Fibroblast of skin of right biceps (primary cell): ENCODE data around the gene TRHDE.

Source experiments
- DNase-seq: peaks from one replicate; pipeline ENCODE4 v3.0.0-alpha.2; 2013

TRHDE gene

DNA sequence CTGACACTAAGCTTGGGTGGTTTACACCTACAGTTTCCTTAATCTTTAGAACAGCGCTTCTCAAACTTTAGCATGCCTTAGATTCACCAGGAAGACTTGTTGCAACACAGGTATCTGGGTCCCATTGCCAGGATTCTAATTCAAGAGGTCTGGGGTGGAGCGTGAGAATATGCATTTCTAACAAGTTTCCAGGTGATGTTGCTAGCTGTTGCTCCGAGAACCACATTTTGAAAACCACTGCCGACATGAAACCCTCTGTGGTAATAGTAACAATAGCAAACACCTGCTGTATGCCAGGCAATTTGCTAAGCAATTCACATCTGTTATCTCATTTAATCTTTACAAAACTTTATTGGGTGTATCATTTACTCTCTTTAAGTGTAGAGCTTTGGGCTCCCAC, 58.6 kb downstream of the TRHDE start:
- DNase-seq: no peak

DNA sequence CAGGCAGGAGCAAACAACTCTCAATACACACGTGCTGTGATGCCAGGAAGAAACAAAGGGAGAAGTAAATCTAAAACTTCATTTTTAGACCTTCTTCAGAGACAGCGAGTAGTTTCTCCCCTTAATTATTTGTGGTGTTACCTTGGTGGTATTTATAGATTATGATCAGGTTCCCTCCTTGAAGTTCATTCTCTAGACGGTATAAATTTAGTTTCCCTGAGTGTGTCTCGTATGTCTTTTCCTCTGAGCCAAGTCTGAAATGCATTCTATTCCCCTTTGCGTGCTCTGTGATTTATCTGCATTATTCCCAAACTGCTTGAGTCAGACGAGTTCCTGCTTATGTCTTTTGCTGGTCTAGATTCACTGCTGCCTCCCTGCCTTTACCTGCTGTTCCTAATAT, 65.2 kb downstream of the TRHDE start:
- no peak for DNase-seq

DNA sequence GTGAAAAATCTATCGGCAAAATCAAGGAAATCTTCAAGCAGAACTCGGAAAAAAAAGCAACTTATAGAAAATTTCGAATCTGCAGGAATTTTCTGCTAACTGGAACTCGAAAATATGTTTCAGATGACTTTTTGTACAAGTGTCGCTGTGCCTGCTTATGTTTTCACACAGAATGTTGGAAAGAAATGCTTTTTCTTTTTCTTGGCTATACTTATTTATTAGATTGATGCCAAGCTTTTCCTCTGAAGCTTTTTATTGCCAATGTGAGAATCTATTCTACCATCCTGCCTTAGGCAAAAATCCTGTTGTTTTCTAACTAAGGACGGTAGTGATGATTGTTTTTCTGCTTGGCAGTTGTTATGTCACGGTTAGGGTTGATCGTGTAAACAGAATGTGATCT, 65.8 kb downstream of the TRHDE start:
- DNase-seq: no peak

DNA sequence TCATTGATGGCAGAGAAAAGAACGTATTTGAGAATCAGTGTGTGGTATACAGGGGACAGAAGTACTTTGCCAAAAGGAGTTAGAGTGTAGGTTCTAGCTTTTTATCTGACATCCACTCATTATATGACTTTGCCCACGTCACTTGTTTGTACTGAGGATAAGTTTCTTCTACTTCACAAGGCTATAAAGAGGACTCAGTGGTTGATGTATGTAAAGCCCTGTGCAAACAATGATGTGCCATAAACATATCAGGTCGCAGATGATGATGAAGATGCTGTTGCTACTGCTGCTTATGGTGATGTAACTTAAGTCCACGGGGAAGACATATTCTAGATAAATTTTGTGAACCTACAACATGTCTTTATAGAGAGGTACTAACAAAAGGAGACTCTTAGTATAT, 66.3 kb downstream of the TRHDE start:
- no peak for DNase-seq

DNA sequence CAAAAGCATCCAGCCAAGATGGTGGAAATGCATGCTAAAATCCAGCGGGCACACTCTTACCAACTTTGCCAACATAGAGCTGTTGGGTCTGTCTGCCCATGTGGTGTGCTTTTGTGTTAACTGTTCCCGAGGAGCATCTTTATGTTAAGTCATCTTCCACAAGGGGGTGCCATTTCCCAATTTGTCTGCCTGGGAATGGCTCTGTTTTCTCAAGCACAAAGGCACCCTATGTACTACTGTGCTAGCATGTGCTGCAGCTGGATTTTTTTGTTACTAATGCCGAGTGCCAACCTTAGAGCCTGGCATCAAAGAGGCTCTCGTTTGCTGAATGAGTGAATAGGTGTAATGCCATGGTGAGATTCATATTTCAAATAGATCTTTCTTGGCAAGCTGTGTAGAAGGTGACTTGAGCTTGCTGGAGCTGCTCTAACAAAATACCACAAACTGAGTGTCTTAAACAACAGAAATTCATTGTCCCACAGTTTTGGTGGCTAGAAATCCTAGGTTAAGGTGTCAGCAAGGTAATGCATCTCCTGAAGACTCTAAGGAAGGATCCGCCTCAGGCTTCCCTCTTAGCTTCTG, 74.3 kb downstream of the TRHDE start:
- DNase-seq: peak; percentile 72

DNA sequence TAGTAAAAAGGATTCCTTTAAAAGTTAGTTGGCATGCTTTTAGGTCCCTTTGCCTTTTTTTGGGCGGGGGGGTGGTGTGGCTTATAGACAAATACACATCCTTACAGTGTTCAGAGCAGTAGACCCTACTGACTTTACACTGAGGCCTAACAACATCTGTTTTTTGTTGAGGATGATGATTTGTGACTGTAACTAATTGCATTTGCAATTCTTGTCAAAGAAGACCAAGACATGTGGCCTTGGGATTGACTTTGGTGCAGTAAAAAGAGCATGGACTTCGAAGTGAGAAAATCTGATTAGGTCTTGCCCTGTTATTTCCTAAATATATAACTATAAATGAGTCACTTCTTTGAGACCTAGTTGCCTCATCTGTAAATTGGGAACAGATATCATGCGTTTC, 77.3 kb downstream of the TRHDE start:
- no peak for DNase-seq

DNA sequence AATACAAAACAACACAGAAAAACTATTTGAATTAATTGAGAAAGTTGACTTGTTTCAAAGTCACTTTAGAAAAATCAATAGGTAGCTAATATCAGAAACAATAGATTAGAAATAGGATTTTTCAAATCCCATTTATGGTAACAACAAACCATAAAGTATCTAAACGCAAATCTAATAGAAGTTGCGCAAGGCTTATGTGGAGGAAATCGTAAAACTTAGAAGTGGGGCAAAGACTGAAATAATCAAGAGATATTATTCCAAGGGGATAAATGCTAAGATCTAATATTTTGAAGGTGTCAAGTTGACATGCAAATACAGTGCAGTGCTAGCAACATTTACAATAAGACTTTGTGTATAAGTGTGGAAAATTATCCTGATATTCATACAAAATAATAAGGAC, 87.2 kb downstream of the TRHDE start:
- DNase-seq: no peak

DNA sequence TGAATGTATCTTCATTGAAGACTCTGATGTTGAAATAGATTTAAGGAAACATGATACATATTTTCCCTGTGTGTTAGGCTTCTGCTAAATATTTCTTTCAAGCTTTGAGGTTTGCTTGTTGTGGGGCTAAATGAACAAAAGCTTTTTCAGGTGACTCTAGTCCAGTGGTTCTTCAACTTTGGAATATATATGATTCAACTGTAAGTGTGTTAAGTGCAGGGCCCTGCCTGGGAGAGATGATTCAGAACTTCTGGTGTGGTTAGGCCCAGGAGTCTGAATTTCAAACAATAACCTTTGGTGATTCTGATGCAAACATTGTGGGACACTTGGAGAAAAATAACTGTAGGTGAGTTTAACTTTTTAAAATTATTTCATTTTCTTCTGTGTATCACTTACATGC, 93.0 kb downstream of the TRHDE start:
- no peak for DNase-seq

DNA sequence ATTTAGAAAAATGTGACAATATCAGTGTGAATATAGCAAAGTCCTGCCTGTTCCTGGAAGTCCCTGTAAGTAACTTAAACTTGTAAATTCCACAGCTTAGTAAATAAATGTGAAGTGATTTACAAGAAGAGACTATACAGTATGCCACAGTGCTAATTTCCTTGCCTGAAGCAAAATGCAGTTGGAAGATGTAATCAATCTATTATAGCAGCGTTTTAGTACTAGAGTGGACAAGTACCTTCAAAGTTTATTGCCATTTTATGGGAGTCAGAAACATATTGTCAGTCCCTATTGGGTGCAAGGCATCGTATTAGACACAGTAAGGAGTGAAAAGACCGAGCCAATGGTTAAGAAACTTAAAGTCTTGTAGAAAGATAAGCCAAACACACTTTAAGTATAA, 94.1 kb downstream of the TRHDE start:
- DNase-seq: no peak

DNA sequence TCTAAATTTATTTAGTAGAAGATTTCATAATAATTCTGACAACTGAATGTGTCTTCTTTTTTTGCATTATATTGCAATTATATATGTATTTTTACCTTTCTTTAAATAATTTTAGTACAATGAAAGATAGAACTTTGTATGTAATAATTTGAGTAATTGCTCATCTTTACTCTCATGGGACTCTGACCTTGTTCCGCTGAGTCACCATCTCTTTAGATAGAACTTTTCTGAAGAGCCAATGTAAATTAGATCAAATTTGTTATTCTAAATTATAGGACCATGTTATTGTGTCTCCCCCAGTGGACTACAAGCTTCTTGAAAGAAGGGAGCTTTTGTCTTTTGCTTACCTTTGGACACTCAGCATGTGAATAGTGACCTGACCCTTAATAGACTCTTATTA, 96.1 kb downstream of the TRHDE start:
- DNase-seq: no peak

DNA sequence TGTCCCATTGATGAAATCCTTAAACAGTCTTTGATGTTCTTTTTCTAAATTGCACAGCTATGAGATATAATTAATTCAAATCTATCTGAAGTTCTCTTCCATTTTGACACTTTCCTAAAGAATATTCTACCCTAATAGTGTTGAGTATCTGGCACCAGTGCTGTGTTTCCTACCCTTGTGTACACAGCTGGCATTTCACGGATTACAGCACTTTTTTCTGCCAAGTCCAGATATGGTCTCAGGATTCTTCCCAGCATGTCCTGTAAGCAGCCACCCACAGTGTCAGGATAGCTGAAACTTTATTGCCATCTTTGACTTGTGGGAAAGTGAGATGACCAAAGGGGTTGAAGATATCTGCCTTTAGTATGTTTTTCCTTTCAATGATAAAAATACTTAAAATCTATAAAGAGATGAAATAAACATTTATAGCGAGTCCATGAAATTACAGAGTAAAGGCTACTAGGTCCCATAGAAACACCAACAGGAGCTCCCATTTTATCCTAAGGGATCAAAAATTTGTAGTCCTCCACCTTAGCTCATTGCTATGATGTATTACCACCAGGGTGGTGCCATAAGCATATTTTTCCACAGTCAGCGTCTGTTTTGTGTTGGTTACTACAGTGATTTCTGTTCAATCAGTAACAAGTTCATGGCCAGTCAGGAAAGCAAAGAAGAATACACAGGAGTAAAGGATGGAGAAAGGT, 96.7 kb downstream of the TRHDE start:
- no peak for DNase-seq

DNA sequence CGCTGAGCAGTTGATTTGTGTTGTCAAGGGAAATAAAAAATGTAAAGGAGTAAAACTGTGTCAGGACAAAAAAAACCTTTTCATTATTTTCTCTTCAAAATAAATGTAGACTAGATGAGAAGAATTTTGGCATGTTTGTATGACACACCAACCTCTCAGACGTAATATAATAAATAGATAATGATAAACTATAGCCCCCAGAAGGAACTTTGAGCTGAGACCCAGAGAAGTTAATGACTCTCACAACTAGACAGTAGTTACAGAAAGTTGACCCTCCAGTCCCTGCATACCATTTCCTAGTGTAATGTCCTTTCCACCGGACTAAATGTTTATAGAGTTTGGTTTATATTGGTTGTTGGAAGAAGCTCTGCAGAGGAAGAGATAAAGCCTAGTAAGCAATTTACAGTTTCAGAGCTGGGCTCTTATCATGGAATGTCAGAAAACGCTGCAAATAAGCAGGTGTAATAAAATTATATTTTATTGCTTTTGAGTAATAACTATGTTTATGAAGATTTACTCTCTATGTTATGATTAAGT, 97.3 kb downstream of the TRHDE start:
- no peak for DNase-seq

DNA sequence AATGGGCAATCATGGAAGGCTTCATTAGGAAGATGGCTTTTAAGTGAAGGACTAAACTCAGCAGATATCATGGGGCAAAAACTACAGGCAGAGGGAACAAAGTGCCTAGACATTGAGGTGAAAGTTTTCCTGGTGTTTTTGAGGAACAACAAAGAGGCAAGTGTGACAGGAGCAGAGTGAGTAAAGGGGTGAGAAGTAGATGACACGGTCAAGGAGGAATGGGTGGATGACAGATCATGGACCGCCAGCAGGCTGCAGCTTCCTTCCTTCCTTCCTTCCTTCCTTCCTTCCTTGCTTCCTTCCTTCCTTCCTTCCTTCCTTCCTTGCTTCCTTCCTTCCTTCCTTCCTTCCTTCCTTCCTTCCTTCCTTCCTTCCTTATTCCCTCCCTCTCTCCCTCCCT, 108.3 kb downstream of the TRHDE start:
- no peak for DNase-seq

DNA sequence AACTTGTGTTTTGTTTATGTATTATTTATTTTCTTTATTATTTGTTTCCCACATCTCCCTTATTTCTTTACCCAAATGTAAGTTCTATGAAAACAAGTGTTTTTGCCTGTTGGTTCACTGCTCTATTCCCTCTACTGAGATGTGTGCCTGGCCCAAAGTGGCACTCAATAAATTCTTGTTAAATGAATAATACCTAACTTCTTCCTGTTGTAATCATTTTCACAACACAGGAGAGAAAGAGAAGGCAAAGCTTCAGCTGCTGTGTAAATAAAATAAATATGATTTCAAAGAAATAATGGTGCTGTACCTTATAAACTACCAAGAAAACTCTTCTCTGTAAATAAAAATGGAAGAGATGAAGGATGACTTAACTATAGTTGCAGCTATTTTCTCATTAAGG, 116.2 kb downstream of the TRHDE start:
- DNase-seq: no peak

DNA sequence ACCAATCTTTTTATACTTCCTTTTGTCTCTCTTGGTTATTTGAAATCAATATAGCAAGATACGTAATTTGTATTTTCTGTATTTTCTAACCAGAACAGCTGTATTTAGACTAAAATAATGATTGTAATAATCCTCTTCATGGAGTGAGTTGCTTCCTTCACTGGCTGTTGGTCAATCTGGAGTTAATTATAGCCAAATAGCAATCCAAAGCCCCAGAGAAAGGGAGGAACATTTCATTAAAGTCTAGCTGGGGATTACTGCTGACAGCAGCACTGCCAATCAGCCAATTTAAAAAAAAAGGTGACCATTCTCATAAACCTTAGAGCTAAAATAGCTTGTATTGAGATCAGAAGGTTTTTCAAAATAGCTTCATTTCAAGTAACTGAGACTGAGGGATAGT, 118.0 kb downstream of the TRHDE start:
- peak; percentile 10 for DNase-seq

DNA sequence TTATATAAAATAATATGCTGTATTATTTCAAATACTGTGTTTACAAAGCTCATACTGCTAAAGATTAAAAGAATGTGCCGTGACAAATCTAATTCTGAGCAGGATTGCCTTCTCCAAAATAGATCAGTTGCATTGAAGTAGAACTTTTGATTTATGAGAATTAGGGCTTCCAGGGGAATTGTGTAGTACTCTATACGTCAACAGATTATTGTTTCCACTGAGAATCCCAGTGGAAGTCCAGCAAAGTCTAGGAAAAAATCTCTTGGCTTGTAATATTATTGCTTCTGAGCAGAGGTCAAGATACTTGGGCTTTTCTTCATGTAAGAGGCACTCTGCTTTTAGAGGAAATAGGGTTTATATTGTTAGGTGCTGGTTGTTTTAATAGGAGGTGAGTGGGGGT, 133.9 kb downstream of the TRHDE start:
- no peak for DNase-seq

DNA sequence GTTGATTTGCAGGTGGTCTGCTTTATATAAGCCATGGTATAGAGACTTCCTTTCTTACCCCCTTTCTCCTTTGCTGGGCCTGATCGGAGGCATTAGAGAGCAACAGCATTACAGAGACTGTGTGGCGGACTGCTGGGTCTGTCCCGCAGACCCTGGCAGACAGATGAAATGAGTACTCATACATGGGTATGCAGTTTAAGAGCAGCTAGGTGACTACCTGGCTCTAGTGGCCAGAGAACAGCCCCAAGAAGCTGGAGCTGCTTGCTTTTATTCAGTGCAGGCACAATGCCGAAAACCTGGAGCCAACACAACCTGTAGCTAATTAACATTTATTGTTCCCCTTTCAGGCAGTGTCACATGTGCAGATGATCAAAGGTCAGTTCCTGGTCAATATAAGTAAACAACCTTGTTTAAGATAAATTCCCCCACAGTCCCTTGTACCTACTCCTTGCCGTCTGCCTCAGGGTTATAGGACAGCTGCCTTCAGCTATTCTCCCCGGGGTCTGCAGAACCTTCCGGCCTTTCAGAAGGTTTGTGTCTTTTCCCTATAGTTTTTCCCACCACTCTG, 160.0 kb downstream of the TRHDE start:
- no peak for DNase-seq

DNA sequence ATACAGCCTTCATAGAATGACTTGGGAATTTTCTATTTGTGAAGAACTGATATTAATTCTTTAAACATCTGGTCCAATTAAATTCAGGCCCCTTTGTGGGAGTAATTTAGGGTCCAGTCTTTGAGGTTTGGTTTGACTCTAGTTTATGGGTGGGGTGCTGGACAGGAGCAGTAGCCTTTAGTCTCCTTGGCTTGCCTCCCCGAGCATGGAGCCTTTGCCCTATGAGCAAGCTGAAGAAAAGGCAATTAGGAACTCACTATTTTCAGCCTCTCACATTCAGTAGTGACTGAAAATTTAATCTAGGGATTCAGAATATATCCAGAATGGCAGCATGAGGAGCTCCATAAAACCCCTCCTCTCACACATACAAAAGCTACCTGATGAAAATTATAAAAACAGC, 161.1 kb downstream of the TRHDE start:
- no peak for DNase-seq

DNA sequence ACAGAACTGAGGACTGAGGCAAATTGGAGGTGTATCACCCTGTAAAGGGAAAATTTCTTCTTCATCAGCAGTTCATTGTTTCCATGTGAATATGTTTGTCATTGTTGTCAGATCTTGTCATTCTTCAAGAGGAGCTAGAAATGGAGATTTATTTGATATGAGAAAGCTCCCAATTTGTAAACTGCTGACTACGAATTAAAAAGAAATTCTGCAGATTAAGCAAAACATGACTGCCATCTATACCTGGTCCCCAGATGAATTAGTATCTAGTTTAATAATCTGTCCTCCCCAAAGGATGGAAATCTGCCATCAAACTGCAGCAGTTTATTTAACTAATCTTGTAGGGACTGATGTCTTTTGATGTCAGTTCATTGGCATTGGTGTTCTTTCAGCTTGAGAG, 162.8 kb downstream of the TRHDE start:
- no peak for DNase-seq

DNA sequence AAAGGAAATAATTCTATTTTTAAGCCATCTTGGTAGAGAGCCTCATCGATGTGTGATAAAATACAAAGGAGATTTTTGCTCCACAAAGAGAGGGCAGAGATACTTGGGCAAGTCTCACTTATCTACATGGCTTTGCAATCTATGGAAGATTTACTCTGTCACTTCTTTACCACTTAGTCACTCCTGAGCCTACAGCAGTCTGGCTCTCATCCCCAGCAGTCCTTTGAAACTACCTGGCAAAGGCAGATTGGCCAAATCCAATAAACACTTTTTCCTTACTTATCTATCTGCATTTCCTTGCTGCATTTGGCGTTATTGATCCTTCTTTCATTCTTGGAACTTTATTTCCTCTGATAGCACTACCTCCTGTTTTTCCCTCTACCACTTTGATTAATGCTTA, 170.0 kb downstream of the TRHDE start:
- no peak for DNase-seq

DNA sequence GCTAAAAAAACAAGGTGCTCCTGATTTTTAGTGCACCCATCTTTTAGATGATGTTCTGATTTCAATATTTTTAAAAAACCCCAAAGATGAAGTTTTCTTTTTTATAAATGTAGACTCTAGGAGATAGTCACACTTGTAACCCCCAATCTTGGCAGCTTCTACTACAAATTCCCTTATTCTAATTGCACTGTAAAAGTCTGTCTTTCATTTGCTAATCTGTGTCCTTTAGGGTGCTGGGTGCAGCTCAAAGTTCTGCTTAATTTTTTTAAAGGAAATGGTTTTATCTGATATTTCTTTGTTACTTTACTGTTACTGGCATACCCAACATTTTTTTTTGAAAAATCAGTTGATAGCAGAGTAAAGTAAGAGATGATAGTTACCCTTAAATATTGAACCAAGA, 172.0 kb downstream of the TRHDE start:
- DNase-seq: no peak

DNA sequence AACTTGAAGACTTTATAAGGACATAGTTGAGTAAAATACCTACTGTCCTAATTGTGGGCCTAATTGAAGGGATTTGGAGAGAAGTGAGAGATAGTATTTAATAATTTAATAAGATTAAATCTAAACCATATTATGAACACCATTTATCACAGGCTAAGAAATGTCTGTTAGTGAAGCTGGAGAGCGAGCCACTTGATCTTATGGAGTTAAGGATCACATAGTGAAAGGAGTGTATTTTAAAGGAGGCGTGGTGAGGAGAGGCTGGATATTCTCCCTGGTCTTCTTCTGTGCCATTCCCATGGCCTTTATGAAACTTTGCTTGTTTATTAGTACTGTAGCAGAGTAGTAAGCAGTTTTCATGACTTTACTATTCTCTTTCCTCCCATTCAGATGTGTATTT, 172.4 kb downstream of the TRHDE start:
- no peak for DNase-seq

DNA sequence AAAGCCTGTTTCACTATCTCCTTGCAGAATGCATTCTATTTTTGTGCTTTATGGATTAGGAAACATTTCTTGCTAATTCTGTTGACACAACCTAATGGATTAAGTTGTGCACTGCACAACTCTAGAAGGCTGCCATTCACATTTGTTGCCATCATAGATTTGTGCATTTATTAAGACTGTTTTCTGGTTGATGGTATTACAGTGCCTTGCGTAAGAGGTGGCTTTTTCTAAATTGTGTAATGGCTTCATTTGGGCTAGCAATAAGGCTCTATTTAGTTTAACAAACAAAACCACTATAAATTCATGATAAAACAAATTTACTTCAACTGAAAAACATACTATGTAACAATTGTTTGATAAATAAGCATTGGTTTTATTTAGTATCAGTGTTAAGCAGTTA, 175.9 kb downstream of the TRHDE start:
- no peak for DNase-seq

DNA sequence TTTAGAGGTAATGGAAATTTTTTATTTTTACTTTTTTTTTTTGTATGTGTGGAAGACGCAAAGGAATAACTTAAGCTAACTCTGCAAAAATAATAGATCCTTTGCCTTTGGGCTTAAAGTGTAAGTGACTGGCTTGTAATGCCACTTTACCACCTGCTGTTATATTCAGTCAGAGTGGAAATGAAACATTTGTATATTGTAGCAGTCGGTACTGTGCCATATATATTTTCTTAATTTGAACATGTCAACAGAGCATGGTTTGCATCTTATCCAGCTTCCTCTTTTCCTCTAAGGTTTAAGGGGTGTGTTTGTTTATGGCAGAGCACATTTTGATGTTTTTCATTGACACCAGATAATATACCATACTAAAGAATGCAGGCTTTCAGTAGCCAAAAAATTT, 176.6 kb downstream of the TRHDE start:
- no peak for DNase-seq

DNA sequence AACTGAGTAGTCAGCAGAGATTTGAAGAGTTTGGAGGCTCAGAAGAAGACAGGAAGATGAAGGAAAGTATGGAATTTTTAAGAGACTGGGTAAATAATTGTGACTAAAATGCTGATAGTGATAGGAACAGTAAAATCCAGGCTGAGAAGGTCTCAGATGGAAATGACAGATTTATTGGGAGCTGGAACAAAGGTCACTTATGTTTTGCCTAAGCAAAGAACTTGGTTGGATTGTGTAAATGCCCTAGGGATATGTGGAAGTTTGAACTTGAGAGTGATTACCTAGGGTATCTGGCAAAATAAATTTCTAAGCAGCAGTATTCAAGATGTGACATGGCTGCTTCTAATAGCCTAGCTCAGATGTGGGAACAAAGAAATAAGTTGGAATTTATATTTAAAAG, 180.9 kb downstream of the TRHDE start:
- DNase-seq: no peak
